Measurements from ENCODE around the gene PIGB.
"Not testable (repeated sequence)": the region's sequence is repeated elsewhere in the genome, so short reads cannot be mapped to it uniquely, and the experiment has no call there.

DNA sequence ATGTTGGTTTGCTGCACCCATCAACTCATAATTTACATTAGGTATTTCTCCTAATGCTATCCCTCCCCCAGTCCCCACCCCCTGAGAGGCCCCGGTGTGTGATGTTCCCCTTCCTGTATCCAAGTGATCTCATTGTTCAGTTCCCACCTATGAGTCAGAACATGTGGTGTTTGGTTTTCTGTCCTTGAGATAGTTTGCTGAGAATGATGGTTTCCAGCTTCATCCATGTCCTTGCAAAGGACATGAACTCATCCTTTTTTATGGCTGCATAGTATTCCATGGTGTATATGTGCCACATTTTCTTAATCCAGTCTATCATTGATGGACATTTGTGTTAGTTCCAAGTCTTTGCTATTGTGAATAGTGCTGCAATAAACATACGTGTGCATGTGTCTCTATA lies 38.4 kb upstream of the PIGB start:
- not testable (repeated sequence) for TF ChIP-seq POLR2A (IDR thresholded peaks at IDR 0.05; ENCODE audit: low read length); GATA1 (IDR thresholded peaks at IDR 0.05; ENCODE audit: low read depth, low read length)
